GM20000 (cell line): ENCODE data around the gene ACBD6.

ENCODE experiments used
- DNase-seq: peaks from one replicate; pipeline ENCODE4 v3.0.0; 2012; ENCODE audit warnings: low spot score
- CTCF ChIP-seq: IDR thresholded peaks from 2 replicates; pipeline ENCODE4 v1.5.1; 2012; ENCODE audit warnings: mild to moderate bottlenecking, control low read depth; ENCODE audit errors: extremely low read depth, missing control alignments

The ACBD6 gene

DNA sequence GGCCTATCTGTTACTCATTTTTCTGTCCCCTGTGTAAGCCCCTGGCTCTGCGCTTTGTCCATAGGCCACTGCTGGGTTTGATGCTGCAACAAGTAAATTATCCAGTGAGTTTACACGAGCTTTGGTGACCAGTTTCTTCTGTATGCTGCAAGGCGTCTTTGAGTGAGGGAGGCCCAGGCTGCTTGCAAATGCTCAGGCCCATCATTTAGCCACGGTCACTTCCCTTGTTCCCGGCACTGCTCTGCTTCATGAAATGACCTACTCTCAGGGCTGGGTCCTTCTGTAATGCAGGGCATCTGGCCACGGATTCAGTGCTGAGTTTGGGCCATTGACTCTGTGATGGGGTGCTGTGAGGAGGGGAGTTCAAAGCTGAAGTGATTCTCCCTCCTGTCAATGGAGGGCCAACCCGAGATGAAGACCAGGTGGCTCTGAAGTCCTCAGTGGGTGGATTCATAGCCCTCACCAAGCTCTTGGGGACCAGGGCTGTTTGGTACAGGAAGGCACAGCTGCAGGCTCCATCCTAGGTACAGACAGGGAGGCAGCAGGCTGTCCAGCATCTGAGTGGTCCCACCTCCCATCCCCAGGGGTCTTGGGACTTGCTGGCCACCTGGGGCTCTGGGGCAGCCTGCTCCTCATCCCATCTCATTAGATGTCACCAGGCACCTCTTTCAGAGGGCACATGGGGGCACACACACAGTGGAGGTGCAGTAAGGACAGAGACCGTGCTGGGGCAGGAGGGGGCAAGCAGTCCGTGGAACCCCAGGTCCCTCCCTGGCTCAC is 250.7 kb downstream of the ACBD6 start:
- no peak for DNase-seq
- TF ChIP-seq CTCF: no peak

- no peak for TF ChIP-seq CTCF
Measured at GRCh38 chr1:180250883-180251509, 251.4 kb downstream of the ACBD6 start.

DNA sequence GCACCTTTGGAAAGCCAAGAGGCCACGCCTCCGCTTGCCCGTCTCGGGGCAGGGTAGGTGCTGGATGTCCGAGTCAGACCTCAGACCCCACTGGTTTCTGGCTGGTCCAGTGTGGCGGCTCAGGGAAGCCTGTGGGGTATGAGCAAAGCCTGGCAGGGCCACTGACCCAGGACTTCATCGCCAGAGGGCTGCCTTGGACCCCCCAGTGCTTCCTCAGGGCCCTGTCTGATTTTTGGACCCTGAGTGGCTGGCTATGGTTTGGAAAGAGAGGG is 251.9 kb downstream of the ACBD6 start:
- no peak for TF ChIP-seq CTCF
- DNase-seq: no peak

More at GRCh38 chr1:180250883-180251509, 251.4 kb downstream of the ACBD6 start:
- no peak for DNase-seq

- DNase-seq: no peak
- TF ChIP-seq CTCF: no peak
Measured at GRCh38 chr1:180249725-180250498, 252.5 kb downstream of the ACBD6 start.

GRCh38 chr1:180248731-180249681 is 253.4 kb downstream of the ACBD6 start:
- no peak for DNase-seq
- TF ChIP-seq CTCF: no peak

GRCh38 chr1:180248176-180248575 is 254.2 kb downstream of the ACBD6 start:
- DNase-seq: no peak
- TF ChIP-seq CTCF: no peak

DNA sequence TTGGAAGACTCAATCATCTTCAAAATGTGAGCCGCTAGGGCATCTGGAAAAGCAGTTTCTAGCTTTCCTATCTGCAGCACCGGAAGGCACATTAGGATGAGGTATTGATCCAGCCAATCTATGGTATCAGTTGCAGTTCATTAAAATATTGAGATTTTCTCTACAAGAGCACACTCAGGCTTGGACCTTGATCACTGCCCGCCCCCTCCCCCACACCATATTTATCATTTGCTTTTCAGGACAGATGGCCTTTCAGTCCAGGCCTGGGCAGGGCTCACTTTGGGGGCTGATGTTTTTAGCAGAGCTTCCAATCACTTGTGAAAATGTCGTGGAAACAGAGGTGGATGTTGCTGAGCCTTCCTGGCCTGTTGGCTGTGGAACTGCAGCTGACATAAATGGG is 254.8 kb downstream of the ACBD6 start:
- TF ChIP-seq CTCF: no peak
- DNase-seq: no peak
